ENCODE results near the gene PIP4K2A. TPM values are rescaled to one million over a fixed set of nuclear protein-coding genes. Genes with fewer than 3 reads are reported as not detected.

PIP4K2A gene
- total and polyA plus RNA-seq, 5 experiments from 2014 or later: 54.3 to 169 (median 77.5) TPM

GRCh38 chr10:22716943-22717342 is 2.6 kb upstream of the PIP4K2A start:
- H3K4me1 Mint-ChIP-seq: peaks cover 9 to 20% (median 15%) of the 10 kb centered on the region in 4 donors
- no peaks in the 10 kb centered on the region for H3K27me3 Mint-ChIP-seq
- no peaks in the 10 kb centered on the region for H3K9me3 Mint-ChIP-seq
- DNase-seq: no peak
- ATAC-seq: no peak
- H3K27ac Mint-ChIP-seq: peak overlapping the region in 2 of 10 donors; percentile 13 to 34
- peak overlapping the region in 2 of 10 donors; percentile 37 to 55 for H3K4me3 Mint-ChIP-seq
- POLR2A ChIA-PET: no interaction called here
- no peaks in the 10 kb centered on the region for H3K36me3 Mint-ChIP-seq

- Mint-ChIP-seq H3K9me3 (no peaks in the 10 kb centered on the region), H3K27ac (peak overlapping the region; percentile 78 to 96 (median 87)), H3K27me3 (no peaks in the 10 kb centered on the region), H3K36me3 (peaks cover 0 to 2% (median 0%) of the 10 kb centered on the region in 3 donors), H3K4me1 (peaks cover 19 to 37% (median 25%) of the 10 kb centered on the region in 4 donors), H3K4me3 (peak overlapping the region; percentile 72 to 90 (median 85))
- POLR2A ChIA-PET: interaction anchor here (0.6 to 5.9 kb wide), 3 partner anchors 33 to 69 kb away, joined by 3 to 67 read pairs (median 4); no protein-coding TSS in a partner anchor
- no peak for ATAC-seq
- DNase-seq: no peak
Measured at GRCh38 chr10:22715290-22715625, 880 bp upstream of the PIP4K2A start.

- ATAC-seq (peak; percentile 29 to 48), DNase-seq (peak in 7 of 10 donors; percentile 12 to 69 (median 36))
- Mint-ChIP-seq H3K9me3 (no peaks in the 10 kb centered on the region), H3K4me3 (peak overlapping the region; percentile 73 to 96 (median 84)), H3K27ac (peak overlapping the region; percentile 69 to 96 (median 88)), H3K4me1 (peaks cover 24 to 50% (median 37%) of the 10 kb centered on the region in 4 donors), H3K27me3 (no peaks in the 10 kb centered on the region), H3K36me3 (peaks cover 0 to 4% (median 0%) of the 10 kb centered on the region in 3 donors)
- POLR2A ChIA-PET: interaction anchor here (0.6 to 5.9 kb wide), 28 partner anchors 10 to 277 kb away, joined by 3 to 67 read pairs (median 4); no protein-coding TSS in a partner anchor
Measured at GRCh38 chr10:22713853-22714478, 412 bp downstream of the PIP4K2A start.

GRCh38 chr10:22712956-22713852 is 1.2 kb downstream of the PIP4K2A start:
- ATAC-seq (peak; percentile 33 to 35), DNase-seq (peak; percentile 21 to 66 (median 43))
- peak overlapping the region; percentile 72 to 95 (median 92) for H3K27ac Mint-ChIP-seq
- no peaks in the 10 kb centered on the region for H3K27me3 Mint-ChIP-seq
- peak overlapping the region; percentile 75 to 96 (median 88) for H3K4me3 Mint-ChIP-seq
- peaks cover 0 to 9% (median under 1%) of the 10 kb centered on the region in 3 donors for H3K36me3 Mint-ChIP-seq
- peaks cover 29 to 58% (median 45%) of the 10 kb centered on the region in 4 donors for H3K4me1 Mint-ChIP-seq
- POLR2A ChIA-PET: interaction anchor here (0.6 to 5.9 kb wide), 33 partner anchors 9 to 277 kb away, joined by 3 to 67 read pairs (median 4); no protein-coding TSS in a partner anchor
- no peaks in the 10 kb centered on the region for H3K9me3 Mint-ChIP-seq

GRCh38 chr10:22712211-22712955 is 2.0 kb downstream of the PIP4K2A start:
- no peaks in the 10 kb centered on the region for H3K27me3 Mint-ChIP-seq
- DNase-seq (no peak), ATAC-seq (no peak)
- POLR2A ChIA-PET: interaction anchor here (0.7 to 5.9 kb wide), 15 partner anchors 8 to 129 kb away, joined by 3 to 67 read pairs (median 13); no protein-coding TSS in a partner anchor
- peaks cover 0 to 14% (median 5%) of the 10 kb centered on the region in 3 donors for H3K36me3 Mint-ChIP-seq
- peak overlapping the region; percentile 72 to 95 (median 92) for H3K27ac Mint-ChIP-seq
- peaks cover 35 to 64% (median 53%) of the 10 kb centered on the region in 4 donors for H3K4me1 Mint-ChIP-seq
- H3K4me3 Mint-ChIP-seq: peak overlapping the region; percentile 75 to 96 (median 88)
- no peaks in the 10 kb centered on the region for H3K9me3 Mint-ChIP-seq

GRCh38 chr10:22711373-22711772 is 3.0 kb downstream of the PIP4K2A start:
- H3K27me3 Mint-ChIP-seq: no peaks in the 10 kb centered on the region
- ATAC-seq (no peak), DNase-seq (no peak)
- POLR2A ChIA-PET: interaction anchor here (1.3 to 5.9 kb wide), 4 partner anchors 29 to 61 kb away, joined by 3 to 67 read pairs (median 15); no protein-coding TSS in a partner anchor
- peaks cover 36 to 69% (median 63%) of the 10 kb centered on the region in 4 donors for H3K4me1 Mint-ChIP-seq
- H3K4me3 Mint-ChIP-seq: peak overlapping the region; percentile 75 to 94 (median 88)
- peak overlapping the region in 9 of 10 donors; percentile 24 to 96 (median 92) for H3K27ac Mint-ChIP-seq
- no peaks in the 10 kb centered on the region for H3K9me3 Mint-ChIP-seq
- H3K36me3 Mint-ChIP-seq: peaks cover 0 to 15% (median 5%) of the 10 kb centered on the region in 3 donors

- POLR2A ChIA-PET: interaction anchor here (1.3 to 2.0 kb wide), 2 partner anchors 28 to 37 kb away, joined by 3 to 11 read pairs; no protein-coding TSS in a partner anchor
- no peak for ATAC-seq
- peaks cover 0 to 17% (median 5%) of the 10 kb centered on the region in 3 donors for H3K36me3 Mint-ChIP-seq
- H3K4me1 Mint-ChIP-seq: peaks cover 41 to 76% (median 72%) of the 10 kb centered on the region in 4 donors
- H3K9me3 Mint-ChIP-seq: no peaks in the 10 kb centered on the region
- peak overlapping the region; percentile 53 to 90 (median 78) for H3K4me3 Mint-ChIP-seq
- H3K27ac Mint-ChIP-seq: peak overlapping the region; percentile 83 to 96 (median 92)
- H3K27me3 Mint-ChIP-seq: no peaks in the 10 kb centered on the region
- no peak for DNase-seq
Measured at GRCh38 chr10:22710139-22710745, 4.1 kb downstream of the PIP4K2A start.

GRCh38 chr10:22708772-22709171 is 5.6 kb downstream of the PIP4K2A start:
- peak overlapping the region in 8 of 10 donors; percentile 1 to 75 (median 44) for H3K4me3 Mint-ChIP-seq
- H3K27me3 Mint-ChIP-seq: no peaks in the 10 kb centered on the region
- H3K36me3 Mint-ChIP-seq: peaks cover 0 to 30% (median 5%) of the 10 kb centered on the region in 3 donors
- POLR2A ChIA-PET: no interaction called here
- no peaks in the 10 kb centered on the region for H3K9me3 Mint-ChIP-seq
- peaks cover 53 to 86% (median 83%) of the 10 kb centered on the region in 4 donors for H3K4me1 Mint-ChIP-seq
- no peak for DNase-seq
- no peak for ATAC-seq
- H3K27ac Mint-ChIP-seq: peak overlapping the region; percentile 86 to 96 (median 92)

- DNase-seq (no peak), ATAC-seq (no peak)
- Mint-ChIP-seq H3K27me3 (no peaks in the 10 kb centered on the region), H3K27ac (peak overlapping the region; percentile 38 to 92 (median 86)), H3K4me3 (peak overlapping the region; percentile 26 to 75 (median 58)), H3K4me1 (peaks cover 72 to 100% (median 98%) of the 10 kb centered on the region in 4 donors), H3K36me3 (peaks cover 0 to 41% (median 9%) of the 10 kb centered on the region in 3 donors), H3K9me3 (no peaks in the 10 kb centered on the region)
- POLR2A ChIA-PET: interaction anchor here (1.2 to 3.0 kb wide), 5 partner anchors 8 to 50 kb away, joined by 5 to 18 read pairs (median 7); no protein-coding TSS in a partner anchor
Measured at GRCh38 chr10:22705527-22705926, 8.9 kb downstream of the PIP4K2A start.

GRCh38 chr10:22704942-22705341 is 9.4 kb downstream of the PIP4K2A start:
- H3K4me3 Mint-ChIP-seq: peak overlapping the region in 9 of 10 donors; percentile 59 to 84 (median 68)
- POLR2A ChIA-PET: interaction anchor here (0.7 to 3.0 kb wide), 5 partner anchors 8 to 61 kb away, joined by 3 to 18 read pairs (median 7); no protein-coding TSS in a partner anchor
- peak; percentile 24 to 26 for ATAC-seq
- H3K36me3 Mint-ChIP-seq: peaks cover 0 to 40% (median 9%) of the 10 kb centered on the region in 3 donors
- H3K27me3 Mint-ChIP-seq: no peaks in the 10 kb centered on the region
- H3K27ac Mint-ChIP-seq: peak overlapping the region; percentile 79 to 94 (median 89)
- no peak for DNase-seq
- peaks cover 70 to 100% (median 98%) of the 10 kb centered on the region in 4 donors for H3K4me1 Mint-ChIP-seq
- H3K9me3 Mint-ChIP-seq: no peaks in the 10 kb centered on the region

GRCh38 chr10:22704471-22704911 is 9.9 kb downstream of the PIP4K2A start:
- Mint-ChIP-seq H3K4me3 (peak overlapping the region in 9 of 10 donors; percentile 59 to 84 (median 68)), H3K36me3 (peaks cover 0 to 40% (median 9%) of the 10 kb centered on the region in 3 donors), H3K4me1 (peaks cover 71 to 100% (median 97%) of the 10 kb centered on the region in 4 donors), H3K27ac (peak overlapping the region; percentile 79 to 94 (median 89)), H3K27me3 (no peaks in the 10 kb centered on the region), H3K9me3 (no peaks in the 10 kb centered on the region)
- ATAC-seq (peak in 1 of 2 donors; percentile 33), DNase-seq (no peak)
- POLR2A ChIA-PET: interaction anchor here (0.7 to 3.0 kb wide), 3 partner anchors 9 to 61 kb away, joined by 3 to 18 read pairs (median 17); no protein-coding TSS in a partner anchor

All from naive thymus-derived CD8-positive, alpha-beta T cell (primary cell).